ENCODE data around the gene CRLF3.
A peak's percentile ranks its signal among the peaks of the same experiment; 100 is the strongest.
"Not testable (repeated sequence)": the region's sequence is repeated elsewhere in the genome, so short reads cannot be mapped to it uniquely, and the experiment has no call there.

Gene CRLF3

GRCh38 chr17:30794372-30794771, 30.1 kb downstream of the CRLF3 start:
- Mint-ChIP-seq H3K4me1 (peaks cover 17% of the 10 kb centered on the region), H3K9me3 (no peaks in the 10 kb centered on the region), H3K27ac (peak overlapping the region; percentile 8), H3K4me3 (no peak overlapping the region), H3K36me3 (peaks cover 100% of the 10 kb centered on the region)
- peak in 1 of 2 donors; percentile 38 for DNase-seq (ENCODE audit: low spot score in 2 of 2)
- no peak for ATAC-seq

GRCh38 chr17:30793282-30793977, 31.1 kb downstream of the CRLF3 start:
- H3K36me3 Mint-ChIP-seq, result peaks cover 100% of the 10 kb centered on the region
- no peaks in the 10 kb centered on the region for H3K9me3 Mint-ChIP-seq

DNA sequence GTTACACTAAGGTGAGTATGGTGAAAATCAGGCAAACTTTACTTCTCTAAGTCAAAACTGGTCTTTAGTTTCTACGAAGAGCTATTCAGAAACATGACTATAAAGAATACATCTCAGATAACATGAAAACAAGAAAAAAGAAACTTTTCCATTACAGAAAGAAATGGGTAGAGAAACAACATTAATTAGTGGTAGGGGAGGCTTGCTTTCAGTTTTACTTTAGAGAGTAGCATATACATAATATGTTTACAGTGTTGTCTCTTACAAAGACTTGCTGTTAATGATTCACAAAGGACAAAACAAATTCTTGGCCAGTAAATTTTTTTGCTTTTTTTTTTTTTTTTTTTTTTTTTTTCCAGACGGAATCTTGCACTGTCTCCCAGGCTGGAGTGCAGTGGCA, 34.2 kb downstream of the CRLF3 start:
- Mint-ChIP-seq H3K36me3 (peaks cover 100% of the 10 kb centered on the region), H3K4me3 (no peak overlapping the region), H3K9me3 (no peaks in the 10 kb centered on the region), H3K4me1 (peaks cover 6% of the 10 kb centered on the region), H3K27ac (peak overlapping the region; percentile 2)
- no peak for ATAC-seq
- DNase-seq (ENCODE audit: low spot score in 2 of 2), result no peak

More at GRCh38 chr17:30793282-30793977, 31.1 kb downstream of the CRLF3 start:
- Mint-ChIP-seq H3K4me3 (no peak overlapping the region), H3K4me1 (peaks cover 17% of the 10 kb centered on the region), H3K27ac (peak overlapping the region; percentile 8)
- no peak for ATAC-seq
- peak in 1 of 2 donors; percentile 45 for DNase-seq (ENCODE audit: low spot score in 2 of 2)

DNA sequence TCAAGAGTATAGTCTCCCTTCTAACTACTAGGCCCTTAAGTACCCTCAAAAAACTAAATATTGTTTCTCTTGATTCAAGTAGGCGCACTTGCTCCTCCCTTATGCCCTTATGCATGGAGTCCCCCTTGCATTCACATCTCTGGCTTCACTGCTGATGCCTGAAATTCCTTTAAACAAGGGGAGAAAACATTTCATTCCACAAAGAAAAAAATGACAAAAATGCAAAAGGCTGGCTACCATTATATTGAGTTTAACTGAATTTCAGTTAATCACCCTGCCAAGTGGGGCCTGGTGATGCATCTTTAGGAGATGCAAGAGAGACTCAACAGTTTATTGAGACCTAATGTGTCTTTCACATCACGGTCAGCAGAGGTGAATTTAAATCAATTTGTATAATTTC, 35.6 kb downstream of the CRLF3 start:
- H3K4me3 Mint-ChIP-seq, result no peak overlapping the region
- ATAC-seq (no peak), DNase-seq (ENCODE audit: low spot score in 2 of 2) (no peak)
- H3K4me1 Mint-ChIP-seq, result peaks cover 6% of the 10 kb centered on the region
- H3K9me3 Mint-ChIP-seq, result no peaks in the 10 kb centered on the region
- peaks cover 100% of the 10 kb centered on the region for H3K36me3 Mint-ChIP-seq
- peak overlapping the region; percentile 2 for H3K27ac Mint-ChIP-seq

- DNase-seq (ENCODE audit: low spot score in 2 of 2), result peak in 1 of 2 donors; percentile 22
- Mint-ChIP-seq H3K4me3 (no peak overlapping the region), H3K27ac (peak overlapping the region; percentile 63), H3K9me3 (no peaks in the 10 kb centered on the region), H3K4me1 (peaks cover 9% of the 10 kb centered on the region), H3K36me3 (peaks cover 97% of the 10 kb centered on the region)
- no peak for ATAC-seq
Observed at GRCh38 chr17:30782206-30782605, 42.3 kb downstream of the CRLF3 start.

DNA sequence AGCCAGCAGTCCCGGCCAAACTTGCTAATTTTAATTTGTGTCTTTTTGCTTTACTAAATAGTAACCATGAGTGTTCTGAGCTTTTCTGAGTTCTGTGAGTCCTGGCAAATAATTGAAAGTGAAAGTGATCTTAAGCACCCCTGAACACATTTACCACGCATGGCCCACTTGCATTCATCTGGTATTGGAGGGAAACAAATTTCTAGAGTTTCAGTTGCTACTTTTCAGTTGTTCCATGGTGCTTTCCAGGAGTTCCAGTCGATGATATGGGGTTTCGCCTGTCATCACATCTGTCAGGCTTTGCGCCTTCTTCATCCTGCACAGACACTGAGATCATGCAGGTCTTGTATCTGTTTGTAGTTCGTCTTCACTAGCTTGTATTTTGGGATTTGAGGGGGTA, 44.1 kb downstream of the CRLF3 start:
- Mint-ChIP-seq H3K27ac (peak overlapping the region; percentile 69), H3K4me1 (peaks cover 9% of the 10 kb centered on the region), H3K9me3 (no peaks in the 10 kb centered on the region), H3K36me3 (peaks cover 95% of the 10 kb centered on the region), H3K4me3 (no peak overlapping the region)
- ATAC-seq (peak; percentile 61), DNase-seq (ENCODE audit: low spot score in 2 of 2) (peak in 1 of 2 donors; percentile 49)

DNA sequence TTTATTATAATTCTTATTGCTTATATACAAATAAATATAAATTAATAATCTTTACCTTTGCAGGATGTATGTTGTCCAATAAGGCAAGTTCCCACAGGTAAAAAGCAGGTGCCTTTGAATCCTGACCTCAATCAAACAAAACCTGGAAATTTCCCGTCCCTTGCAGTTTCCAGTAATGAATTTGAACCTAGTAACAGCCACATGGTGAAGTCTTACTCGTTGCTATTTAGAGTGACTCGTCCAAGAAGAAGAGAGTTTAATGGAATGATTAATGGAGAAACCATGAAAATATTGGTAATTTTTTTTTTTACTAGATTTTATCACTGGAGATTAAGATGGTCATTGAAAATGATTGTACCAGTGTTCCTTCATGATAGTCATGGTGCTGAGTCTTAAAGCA, 55.7 kb downstream of the CRLF3 start:
- not testable (repeated sequence) for H3K4me3 Mint-ChIP-seq; ATAC-seq; H3K9me3 Mint-ChIP-seq; H3K27ac Mint-ChIP-seq; H3K4me1 Mint-ChIP-seq; DNase-seq (ENCODE audit: low spot score in 2 of 2)
- peaks cover 96% of the 10 kb centered on the region for H3K36me3 Mint-ChIP-seq

- H3K4me3 Mint-ChIP-seq; H3K27ac Mint-ChIP-seq; H3K9me3 Mint-ChIP-seq; DNase-seq (ENCODE audit: low spot score in 2 of 2); H3K4me1 Mint-ChIP-seq: not testable (repeated sequence)
- H3K36me3 Mint-ChIP-seq, result peaks cover 96% of the 10 kb centered on the region
- peak; percentile 70 for ATAC-seq
Observed at GRCh38 chr17:30767641-30768404, 56.7 kb downstream of the CRLF3 start.

DNA sequence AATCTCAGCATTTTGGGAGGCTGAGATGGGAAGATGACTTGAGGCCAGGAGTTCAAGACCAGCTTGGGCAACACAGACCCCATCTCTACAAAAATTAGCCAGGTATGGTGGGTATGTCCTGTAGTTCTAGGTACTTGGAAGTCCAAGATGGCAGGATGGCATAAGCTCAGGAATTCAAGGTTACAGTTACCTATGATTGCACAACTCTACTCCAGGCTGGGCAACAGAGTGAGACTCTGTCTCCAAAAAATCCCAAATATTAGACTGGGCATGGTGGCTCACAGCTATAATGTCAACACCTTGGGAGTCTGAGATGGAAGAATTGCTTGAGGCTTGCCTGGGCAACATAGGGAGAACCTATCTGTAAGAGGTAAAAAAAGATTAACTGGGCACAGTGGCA, 63.4 kb downstream of the CRLF3 start:
- H3K4me3 Mint-ChIP-seq, result no peak overlapping the region
- DNase-seq (ENCODE audit: low spot score in 2 of 2) (no peak), ATAC-seq (no peak)
- peak overlapping the region; percentile 17 for H3K27ac Mint-ChIP-seq
- H3K9me3 Mint-ChIP-seq, result no peaks in the 10 kb centered on the region
- H3K4me1 Mint-ChIP-seq, result no peaks in the 10 kb centered on the region
- peaks cover 99% of the 10 kb centered on the region for H3K36me3 Mint-ChIP-seq

DNA sequence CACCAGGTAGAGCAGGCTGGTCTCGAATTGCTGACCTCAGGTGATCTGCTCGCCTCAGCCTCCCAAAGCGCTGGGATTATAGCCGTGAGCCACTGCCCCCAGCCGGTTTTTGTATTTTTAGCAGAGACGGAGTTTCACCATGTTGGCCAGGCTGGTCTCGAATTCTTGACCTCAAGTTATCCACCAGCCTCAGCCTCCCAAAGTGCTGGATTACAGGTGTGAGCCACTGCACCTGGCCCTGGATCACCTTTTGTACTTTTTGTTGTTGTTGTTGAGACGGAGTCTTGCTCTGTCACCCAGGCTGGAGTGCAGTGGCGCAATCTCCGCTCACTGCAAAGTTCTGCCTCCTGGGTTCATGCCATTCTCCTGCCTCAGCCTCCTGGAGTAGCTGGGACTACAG, 71.2 kb downstream of the CRLF3 start:
- peaks cover 100% of the 10 kb centered on the region for H3K36me3 Mint-ChIP-seq
- not testable (repeated sequence) for H3K4me3 Mint-ChIP-seq; H3K27ac Mint-ChIP-seq; DNase-seq (ENCODE audit: low spot score in 2 of 2); ATAC-seq; H3K4me1 Mint-ChIP-seq; H3K9me3 Mint-ChIP-seq

- H3K4me3 Mint-ChIP-seq; H3K4me1 Mint-ChIP-seq; H3K27ac Mint-ChIP-seq; H3K9me3 Mint-ChIP-seq; DNase-seq (ENCODE audit: low spot score in 2 of 2): not testable (repeated sequence)
- ATAC-seq, result peak; percentile 39
- H3K36me3 Mint-ChIP-seq, result peaks cover 100% of the 10 kb centered on the region
Observed at GRCh38 chr17:30750982-30751381, 73.5 kb downstream of the CRLF3 start.

DNA sequence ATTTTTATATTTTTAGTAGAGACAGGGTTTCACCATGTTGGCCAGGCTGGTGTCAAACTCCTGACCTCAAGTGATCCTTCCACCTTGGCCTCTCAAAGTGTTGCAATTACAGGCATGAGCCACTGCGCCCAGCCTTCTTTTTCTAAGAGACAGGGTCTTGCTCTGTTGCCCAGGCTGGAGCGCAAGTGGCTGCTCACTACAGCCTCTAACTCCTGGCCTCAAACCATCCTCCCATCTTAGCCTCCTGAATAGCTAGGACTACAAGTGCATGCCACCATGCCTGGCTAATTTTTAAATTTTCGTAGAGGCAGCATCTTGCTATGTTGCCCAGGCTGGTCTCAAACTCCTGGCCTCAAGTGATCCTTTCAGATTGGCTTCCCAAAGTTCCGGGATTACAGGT, 76.9 kb downstream of the CRLF3 start:
- not testable (repeated sequence) for H3K4me3 Mint-ChIP-seq; H3K4me1 Mint-ChIP-seq; ATAC-seq; DNase-seq (ENCODE audit: low spot score in 2 of 2); H3K9me3 Mint-ChIP-seq
- H3K27ac Mint-ChIP-seq, result peak overlapping the region; percentile 23
- peaks cover 100% of the 10 kb centered on the region for H3K36me3 Mint-ChIP-seq

DNA sequence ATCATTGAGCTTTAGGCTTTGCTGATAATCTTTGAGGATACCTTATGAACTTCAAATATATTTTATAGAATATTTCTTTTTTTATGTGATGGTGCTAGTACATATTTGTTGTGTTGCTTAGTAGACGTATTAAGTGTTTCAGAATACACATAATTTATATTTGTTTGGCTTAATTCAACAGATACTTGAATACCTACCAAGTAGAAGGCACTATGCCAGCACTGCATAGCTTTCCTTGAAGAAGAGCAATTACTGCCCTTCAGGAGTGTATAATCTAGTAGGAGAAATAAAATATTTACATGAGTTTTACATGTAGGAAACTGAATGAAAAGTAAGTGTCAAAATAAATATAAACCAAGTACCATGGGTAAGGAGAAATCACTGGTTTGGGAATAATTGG, 81.8 kb downstream of the CRLF3 start:
- H3K4me1 Mint-ChIP-seq; H3K27ac Mint-ChIP-seq; DNase-seq (ENCODE audit: low spot score in 2 of 2); H3K9me3 Mint-ChIP-seq; H3K4me3 Mint-ChIP-seq; ATAC-seq: not testable (repeated sequence)
- peaks cover 95% of the 10 kb centered on the region for H3K36me3 Mint-ChIP-seq

DNA sequence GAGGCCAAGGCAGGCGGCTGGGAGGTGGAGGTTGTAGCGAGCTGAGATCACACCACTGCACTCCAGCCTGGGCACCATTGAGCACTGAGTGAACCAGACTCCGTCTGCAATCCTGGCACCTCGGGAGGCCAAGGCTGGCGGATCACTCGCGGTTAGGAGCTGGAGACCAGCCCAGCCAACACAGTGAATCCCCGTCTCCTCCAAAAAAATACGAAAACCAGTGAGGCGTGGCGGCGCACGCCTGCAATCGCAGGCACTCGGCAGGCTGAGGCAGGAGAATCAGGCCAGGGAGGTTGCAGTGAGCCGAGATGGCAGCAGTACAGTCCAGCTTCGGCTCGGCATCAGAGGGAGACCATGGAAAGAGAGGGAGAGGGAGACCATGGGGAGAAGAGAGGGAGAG, 88.1 kb downstream of the CRLF3 start:
- DNase-seq (ENCODE audit: low spot score in 2 of 2), result peak in 1 of 2 donors; percentile 40
- Mint-ChIP-seq H3K36me3 (peaks cover 90% of the 10 kb centered on the region), H3K4me1 (peaks cover 30% of the 10 kb centered on the region)
- not testable (repeated sequence) for ATAC-seq, H3K27ac Mint-ChIP-seq, H3K4me3 Mint-ChIP-seq, H3K9me3 Mint-ChIP-seq

- Mint-ChIP-seq H3K4me1 (peaks cover 31% of the 10 kb centered on the region), H3K36me3 (peaks cover 85% of the 10 kb centered on the region)
- not testable (repeated sequence) for ATAC-seq; H3K9me3 Mint-ChIP-seq; DNase-seq (ENCODE audit: low spot score in 2 of 2); H3K4me3 Mint-ChIP-seq; H3K27ac Mint-ChIP-seq
Observed at GRCh38 chr17:30735644-30736043, 88.8 kb downstream of the CRLF3 start.

GRCh38 chr17:30735206-30735605, 89.3 kb downstream of the CRLF3 start:
- not testable (repeated sequence) for H3K9me3 Mint-ChIP-seq; H3K27ac Mint-ChIP-seq; DNase-seq (ENCODE audit: low spot score in 2 of 2); ATAC-seq; H3K4me3 Mint-ChIP-seq
- Mint-ChIP-seq H3K4me1 (peaks cover 32% of the 10 kb centered on the region), H3K36me3 (peaks cover 85% of the 10 kb centered on the region)
